Activated CD4-positive, alpha-beta T cell treated with anti-CD3 and anti-CD28 coated beads, Interleukin-2, amount 50 U/mL, for 1 hour (primary cell): ENCODE measurements around the gene CKB.

ENCODE experiments used
- DNase-seq: peaks from one replicate; pipeline ENCODE4 v3.0.0-alpha.2; 2020

The CKB gene

GRCh38 chr14:103549361-103550311 lies 27.0 kb upstream of the CKB start:
- DNase-seq: no peak

GRCh38 chr14:103548463-103549351 lies 26.1 kb upstream of the CKB start:
- DNase-seq: no peak

GRCh38 chr14:103547941-103548462 lies 25.4 kb upstream of the CKB start:
- DNase-seq: no peak

GRCh38 chr14:103547455-103547940 lies 24.9 kb upstream of the CKB start:
- DNase-seq: no peak

GRCh38 chr14:103546652-103547454 lies 24.2 kb upstream of the CKB start:
- DNase-seq: peak; percentile 78

GRCh38 chr14:103545915-103546651 lies 23.5 kb upstream of the CKB start:
- no peak for DNase-seq

- DNase-seq: no peak
Observed at GRCh38 chr14:103545219-103545914, 22.7 kb upstream of the CKB start.

GRCh38 chr14:103544388-103545218 lies 22.0 kb upstream of the CKB start:
- no peak for DNase-seq

GRCh38 chr14:103543721-103544387 lies 21.2 kb upstream of the CKB start:
- DNase-seq: no peak

GRCh38 chr14:103543140-103543539 lies 20.5 kb upstream of the CKB start:
- DNase-seq: no peak

GRCh38 chr14:103542605-103543088 lies 20.0 kb upstream of the CKB start:
- no peak for DNase-seq

GRCh38 chr14:103541709-103542604 lies 19.3 kb upstream of the CKB start:
- no peak for DNase-seq

GRCh38 chr14:103540821-103541708 lies 18.4 kb upstream of the CKB start:
- DNase-seq: no peak

GRCh38 chr14:103539056-103539825 lies 16.6 kb upstream of the CKB start:
- DNase-seq: no peak

- no peak for DNase-seq
Observed at GRCh38 chr14:103538291-103539055, 15.8 kb upstream of the CKB start.
